HG03460 (cell line): Measurements from ENCODE around the gene JPH3.
A peak's percentile ranks its signal among the peaks of the same experiment; 100 is the strongest.

Source experiments
- ATAC-seq: cut with Tn5 transposase; IDR thresholded peaks from one replicate; pipeline ENCODE4 v1.9.1; 2021; ENCODE audit not compliant: unreplicated experiment

JPH3 gene

DNA sequence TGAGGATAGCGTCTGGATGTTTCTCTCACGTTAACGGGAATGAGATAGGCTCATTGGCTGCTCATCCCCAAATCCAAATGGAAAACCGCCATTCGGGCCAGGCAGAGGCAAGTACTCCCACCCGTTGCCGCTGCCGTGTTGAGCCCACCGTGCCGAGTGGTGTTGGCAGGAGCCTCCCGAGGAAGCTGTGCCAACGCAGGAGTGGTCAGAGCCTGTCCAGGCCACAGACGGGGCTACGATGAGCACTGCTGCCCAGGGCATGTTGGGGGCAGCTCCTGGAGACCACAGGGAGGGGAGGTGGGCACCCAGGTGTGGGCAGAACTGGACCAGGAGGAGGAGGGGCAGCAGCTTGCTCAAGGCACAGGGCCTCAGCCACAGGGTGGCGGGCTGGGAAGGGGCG lies 91.5 kb downstream of the JPH3 start:
- no peak for ATAC-seq

DNA sequence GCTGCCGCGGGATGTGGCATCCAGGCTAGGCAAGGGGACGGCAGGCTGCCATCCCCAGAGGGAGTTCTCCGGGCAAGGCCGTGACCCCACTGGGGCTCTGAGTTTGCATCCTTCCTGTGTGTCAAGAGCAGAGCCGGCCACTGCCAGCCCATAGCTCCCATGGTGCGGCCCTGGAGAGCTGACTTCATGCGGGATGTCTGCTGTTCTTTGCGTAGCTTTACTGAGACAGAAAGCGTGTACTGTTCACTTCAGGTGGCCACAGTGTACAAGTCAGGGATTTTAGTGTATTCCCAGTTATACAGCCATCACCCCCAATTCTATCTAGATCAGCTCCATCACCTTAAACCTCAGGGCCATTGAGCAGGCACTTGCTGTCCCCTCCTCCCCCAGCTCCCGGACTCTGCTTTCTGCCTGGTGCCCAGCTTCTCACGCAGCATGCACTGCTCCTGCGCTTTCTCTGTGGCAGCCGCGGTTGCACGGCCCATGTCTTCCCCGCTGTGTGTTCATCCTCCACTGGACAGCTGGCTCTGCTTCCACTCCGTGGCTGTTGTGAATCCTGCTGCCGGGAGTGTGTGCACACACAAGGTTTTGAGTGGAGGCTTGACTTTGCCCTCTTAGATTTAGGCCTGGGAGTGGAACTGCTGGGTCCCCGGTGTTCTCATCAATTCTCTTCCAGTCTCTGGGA lies 92.3 kb downstream of the JPH3 start:
- no peak for ATAC-seq

DNA sequence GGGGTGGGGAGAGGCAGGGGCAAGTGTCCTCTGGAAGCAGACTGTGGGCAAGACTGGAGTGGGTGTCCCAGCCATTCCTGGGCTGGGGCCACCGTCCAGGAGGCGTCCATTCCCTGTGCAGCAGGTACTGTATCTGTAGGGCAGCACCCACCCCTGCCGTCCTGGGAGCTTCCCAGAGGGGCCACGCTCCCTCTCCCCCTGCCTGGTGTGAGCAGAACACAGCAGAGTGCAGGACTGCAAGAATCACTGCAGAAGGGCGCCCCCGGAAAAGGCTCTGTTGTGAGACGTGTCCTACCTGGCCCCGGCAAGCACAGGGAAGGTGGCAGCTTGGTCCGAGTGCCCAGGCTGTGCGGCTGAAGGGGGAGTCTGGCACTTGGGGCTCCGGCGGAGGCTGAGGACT lies 93.2 kb downstream of the JPH3 start:
- no peak for ATAC-seq

DNA sequence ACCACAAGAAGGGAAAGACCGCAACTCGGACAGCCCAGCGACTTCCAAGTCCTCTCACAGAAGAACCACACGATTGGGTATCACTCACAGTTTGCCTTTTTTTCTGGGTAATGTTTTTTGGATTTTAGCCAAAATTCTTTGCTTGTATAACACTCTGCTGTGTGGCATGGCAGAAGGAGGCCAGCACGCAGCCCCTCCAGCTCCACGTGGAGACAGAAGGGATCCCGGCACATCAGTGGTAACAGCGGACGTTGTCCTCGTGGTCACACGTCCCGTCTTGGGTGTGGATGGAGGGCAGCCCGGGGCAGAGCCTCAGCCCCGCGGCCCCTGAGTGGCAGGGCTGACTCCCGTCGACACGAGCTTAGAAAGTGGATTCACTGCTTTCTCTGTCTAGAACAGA lies 94.4 kb downstream of the JPH3 start:
- ATAC-seq = no peak

DNA sequence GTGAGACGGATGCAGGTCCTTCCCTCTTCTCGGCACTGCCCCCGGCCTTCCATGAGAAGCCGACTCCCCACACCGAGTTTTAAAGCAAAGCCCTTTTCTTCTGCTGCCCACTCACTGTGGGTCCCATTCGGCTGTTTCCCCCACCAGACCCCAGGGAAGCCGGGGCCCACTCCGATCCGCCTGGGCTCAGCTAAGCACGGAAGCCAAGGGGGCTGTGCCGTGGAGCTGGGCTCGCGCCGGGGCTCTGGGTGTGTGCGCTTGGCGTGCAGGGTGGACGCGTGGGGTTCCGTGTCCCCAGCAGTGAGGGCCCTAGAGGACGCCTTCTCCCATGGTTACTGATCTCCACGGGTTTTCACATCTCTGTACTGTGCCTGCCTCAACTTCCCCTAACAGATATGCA lies 94.9 kb downstream of the JPH3 start:
- ATAC-seq = no peak

DNA sequence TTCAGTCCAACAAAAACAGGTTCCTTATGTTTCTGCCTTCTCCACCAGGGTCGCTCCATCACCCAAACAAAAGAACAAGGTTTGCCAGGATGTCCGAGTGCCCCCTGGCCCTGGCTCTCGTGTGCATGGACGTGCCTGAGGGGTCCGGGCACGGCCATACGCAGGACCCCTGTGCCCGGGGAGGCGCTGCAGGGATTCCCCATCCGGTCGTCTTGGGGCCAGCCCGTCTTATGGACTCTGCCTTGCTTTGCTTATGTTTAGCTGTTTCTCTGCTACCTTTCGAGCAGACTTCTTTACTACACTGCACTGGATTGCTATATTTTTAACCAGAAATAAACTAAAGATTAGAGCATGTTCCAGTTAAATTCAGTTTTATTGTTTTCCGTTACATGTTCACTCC lies 95.5 kb downstream of the JPH3 start:
- ATAC-seq = no peak

DNA sequence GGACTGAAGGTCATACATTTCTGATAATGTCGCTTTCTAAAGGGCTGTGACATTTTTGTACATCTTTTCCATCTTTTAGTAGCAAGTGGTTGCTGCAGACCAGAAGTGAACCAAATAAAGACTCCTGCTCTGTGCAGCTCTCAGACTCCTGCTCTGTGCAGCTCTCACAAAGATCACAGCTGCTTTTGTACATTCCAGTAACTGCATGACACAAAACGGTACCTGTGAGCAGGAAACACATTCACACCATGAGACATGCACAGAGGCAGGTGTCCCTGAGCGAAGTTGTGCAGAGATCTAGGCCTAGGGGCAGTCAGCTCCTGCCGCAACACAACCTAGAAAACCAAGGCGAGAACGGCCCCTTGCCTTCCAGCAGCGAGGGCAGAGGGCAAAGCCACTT lies 95.9 kb downstream of the JPH3 start:
- no peak for ATAC-seq

DNA sequence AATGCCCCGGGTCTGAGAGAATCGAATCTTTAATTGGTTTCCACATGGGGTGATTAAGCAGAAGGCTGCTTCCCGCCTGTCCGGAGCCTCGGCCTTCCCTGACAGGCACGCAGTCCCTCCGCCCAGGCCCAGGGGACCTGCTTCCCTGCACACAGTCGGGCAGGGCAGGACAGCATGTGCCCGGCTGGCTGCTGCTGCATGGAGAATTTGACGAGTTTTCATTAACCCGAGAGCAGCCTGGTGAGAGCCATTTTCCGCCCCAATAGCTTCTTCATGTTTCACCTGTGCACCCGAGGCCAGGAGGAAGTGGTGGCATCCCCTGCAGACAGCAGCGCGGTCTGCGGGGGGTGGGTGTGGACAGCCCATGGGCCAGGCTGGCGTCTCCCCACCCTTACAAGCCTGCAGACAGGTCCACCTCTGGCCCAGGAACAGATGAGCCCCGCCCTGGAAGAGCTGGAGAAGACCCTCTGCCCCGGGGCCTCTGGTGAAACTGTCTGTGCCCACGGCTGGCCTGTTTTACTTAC lies 96.4 kb downstream of the JPH3 start:
- peak; percentile 32 for ATAC-seq

DNA sequence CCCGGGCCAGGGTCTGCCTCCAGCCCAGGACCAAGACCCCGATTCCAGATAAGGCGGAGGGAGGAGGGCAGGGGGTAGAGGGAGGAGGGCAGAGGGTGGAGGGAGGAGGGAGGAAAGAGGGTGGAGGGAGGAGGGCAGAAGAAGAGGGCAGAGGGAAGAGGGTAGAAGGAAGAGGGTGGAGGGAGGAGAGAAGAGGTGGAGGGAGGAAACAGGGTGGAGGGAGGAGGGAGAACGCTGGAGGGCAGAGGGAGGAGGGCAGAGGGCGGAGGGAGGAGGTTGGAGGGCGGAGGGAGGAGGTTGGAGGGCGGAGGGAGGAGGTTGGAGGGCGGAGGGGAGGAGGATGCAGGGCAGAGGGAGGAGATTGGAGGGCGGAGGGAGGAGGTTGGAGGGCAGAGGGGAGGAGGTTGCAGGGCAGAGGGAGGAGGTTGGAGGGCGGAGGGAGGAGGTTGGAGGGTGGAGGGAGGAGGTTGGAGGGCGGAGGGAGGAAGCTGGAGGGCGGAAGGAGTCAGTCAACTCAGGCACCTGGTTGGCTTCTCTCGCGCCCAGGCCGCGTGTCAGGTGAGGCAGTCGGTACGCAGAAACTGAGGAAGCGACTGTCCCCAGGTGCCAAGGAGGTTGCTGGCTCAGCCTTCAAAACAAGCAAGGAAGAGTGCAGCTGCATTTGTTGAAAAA lies 98.2 kb downstream of the JPH3 start:
- ATAC-seq = no peak

DNA sequence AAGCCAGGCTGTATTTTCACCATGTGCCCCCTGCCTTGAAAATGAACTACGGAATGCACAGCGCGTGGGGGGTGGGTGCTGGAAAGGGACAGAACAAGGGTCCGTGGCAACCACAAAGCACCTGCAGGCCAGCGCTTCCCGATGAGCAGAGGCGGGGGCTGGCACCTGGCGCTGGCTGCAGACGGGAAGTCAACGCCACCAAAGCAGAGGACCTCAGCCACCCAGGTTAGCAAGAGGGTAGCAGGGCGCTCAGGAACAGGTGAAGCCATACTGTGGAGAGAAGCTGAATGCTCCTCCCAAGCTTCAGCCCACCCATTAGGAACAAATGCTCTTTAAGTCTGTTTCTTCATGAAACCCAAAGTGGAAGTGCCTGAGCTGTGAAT lies 98.8 kb downstream of the JPH3 start:
- no peak for ATAC-seq

DNA sequence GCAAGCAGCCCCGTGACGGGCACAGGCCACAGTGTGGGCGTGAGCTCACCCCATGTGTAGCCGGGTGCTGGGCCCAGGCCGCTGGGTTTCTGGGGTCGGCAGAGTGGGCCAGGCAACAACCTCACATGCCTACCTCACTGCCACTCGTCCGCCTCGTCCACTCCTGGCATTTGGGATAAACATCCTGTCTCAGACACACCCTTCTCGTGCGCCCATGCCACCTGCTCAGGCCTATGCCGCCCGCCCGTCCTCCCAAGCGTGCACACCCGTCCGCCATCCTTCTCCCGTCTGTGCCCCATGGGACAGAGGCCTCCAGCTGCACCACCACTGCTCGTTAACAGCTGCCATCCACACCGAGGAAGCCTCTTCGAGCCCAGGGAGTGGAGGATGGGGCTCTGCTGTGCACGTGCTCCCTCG lies 99.2 kb downstream of the JPH3 start:
- ATAC-seq = no peak

DNA sequence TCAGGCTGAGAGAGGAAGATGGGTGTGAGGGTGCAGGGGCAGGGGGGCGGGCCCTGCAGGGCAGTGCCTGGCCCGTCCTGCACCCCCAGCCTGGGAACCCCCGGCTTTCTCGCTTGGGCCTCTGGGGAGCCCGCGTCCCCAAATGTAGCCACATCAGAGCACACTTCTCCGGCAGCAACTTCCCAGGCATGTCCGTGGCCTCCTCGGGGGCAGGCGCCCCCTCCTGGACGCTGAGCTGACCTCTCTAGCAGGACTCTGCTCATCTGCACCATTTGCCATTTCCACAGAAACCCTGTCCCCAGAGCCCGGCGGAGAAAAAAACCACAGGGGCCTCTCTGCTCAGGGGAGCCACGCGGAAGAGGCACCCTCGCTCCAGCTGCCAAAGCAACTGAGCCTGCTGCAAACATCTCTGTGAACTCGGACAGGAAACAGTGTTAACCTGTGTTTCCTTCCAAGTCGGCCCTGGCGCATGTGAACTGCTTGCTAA lies 100.1 kb downstream of the JPH3 start:
- ATAC-seq = peak; percentile 54

DNA sequence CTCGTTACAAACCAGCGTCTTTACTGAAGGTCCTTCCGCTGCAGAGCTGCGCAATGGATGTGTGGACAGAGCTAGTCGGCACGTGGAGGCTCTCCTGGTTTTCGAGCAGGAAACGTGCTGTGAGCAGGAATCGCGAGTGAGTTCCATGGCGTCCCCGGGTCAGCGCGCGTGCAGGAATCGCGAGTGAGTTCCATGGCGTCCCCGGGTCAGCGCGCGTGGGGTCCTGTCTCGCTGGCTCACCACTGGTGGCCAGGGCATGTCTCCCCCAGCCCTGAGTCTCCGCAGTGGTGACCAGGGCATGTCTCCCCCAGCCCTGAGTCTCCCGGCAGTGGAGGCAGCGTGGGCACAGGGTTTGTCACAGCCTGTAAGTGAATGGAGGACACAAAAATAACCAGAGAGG lies 100.8 kb downstream of the JPH3 start:
- no peak for ATAC-seq

DNA sequence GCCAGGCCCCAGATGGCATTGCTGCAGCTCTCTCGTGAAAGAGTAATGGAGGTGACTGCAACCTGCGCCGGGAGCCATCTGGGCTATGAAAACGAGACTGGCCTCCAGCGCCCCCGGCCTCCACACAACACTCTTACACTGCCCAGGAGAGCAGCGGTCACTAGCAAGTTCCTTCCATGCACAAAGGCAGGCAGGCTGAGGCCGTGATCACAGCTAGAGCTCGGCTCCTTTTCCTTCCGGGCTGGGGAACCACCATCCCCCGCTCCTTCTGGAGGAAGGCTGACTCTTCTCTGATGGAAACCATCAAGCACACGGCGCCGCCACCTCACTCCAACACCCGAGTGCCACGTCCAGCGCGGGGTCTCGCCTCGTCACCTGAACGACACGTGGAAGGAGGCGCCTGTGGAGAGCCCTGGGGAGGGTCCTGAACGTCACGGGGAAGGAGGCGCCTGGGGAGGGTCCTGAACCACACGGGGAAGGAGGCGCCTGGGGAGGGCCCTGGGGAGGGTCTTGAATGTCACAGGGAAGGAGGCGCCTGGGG lies 101.6 kb downstream of the JPH3 start:
- ATAC-seq = no peak

DNA sequence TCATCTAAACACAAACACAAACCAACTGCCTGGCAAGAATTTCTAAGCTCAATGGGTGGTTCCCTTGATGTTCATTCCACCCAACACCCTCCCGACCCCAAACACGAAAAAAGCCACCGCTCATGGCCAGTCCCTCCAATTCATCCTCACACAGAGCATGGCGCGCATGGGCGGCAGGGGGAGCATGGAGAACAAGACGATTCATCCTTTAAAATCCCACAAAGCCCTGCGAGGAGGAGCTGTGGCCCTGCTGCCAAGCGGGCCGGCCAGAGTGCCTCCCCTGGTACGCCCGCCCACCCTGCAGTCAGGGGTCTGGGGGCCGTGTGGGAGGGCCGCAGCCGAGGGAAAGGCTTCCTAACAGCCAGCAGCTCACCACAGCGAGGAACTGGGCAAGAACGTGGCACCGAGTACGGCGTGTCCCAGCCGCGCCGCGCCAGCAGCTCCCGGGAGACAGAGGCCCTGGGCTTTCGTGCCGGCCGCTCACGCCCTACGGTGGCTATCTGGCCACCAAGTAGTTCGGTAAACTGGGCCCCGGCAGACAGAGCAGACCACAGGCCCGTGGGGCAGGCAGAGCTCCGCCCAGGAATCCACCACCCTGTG lies 102.5 kb downstream of the JPH3 start:
- no peak for ATAC-seq

DNA sequence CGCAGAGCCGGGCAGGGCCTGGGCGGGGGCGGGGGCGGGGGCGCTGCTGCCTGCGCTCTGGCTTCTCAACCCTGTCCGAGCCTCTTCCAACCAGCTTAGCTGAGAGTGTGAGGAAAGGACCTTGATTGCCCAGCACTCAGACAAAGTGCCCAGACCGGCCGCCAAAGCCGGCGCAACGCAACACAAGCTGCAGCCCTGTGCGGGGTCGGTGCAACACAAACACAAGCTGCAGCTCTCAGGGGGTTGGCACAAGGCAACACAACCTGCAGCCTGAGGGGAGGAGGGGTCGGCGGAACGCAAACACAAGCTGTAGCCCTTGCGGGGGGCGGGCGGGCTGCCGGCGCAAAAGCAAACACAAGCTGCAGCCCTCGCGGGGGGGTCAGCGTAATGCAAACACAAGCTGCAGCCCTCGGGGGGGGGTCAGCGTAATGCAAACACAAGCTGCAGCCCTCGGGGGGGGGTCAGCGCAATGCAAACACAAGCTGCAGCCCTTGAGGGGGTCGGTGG lies 103.5 kb downstream of the JPH3 start:
- no peak for ATAC-seq

DNA sequence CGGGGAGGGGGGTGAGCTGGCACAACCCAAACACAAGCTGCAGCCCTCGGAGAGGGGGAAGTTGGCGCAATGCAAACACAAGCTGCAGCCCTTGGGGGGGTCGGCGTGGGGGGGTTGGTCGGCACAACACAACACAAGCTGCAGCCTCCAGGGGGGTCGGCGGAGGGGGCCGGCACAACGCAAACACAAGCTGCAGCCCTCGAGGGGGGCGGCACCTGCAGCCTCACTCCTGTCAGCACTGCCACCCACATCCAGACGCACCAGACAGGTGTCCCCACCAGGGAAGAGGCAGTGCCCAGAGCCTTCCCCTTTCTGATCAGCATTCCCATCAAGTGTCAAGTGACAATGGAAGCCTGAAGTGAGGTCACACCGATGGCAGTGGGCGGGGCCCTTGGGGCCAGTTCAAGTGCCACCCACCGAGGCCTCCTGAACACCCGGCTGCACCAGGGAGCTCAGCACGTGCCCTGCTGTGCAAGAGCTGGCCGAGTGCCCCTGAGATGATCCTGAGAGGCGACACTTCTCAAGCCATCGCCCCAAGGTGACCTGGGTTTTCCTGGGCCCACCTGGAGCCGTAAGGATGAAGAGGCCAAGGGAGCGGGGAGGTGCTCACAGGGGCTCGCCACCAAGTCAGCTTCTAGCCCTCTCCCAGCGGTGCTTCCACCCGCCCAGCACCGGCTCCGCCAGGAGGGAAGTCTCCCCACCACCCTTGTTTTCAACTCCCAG lies 104.1 kb downstream of the JPH3 start:
- no peak for ATAC-seq

DNA sequence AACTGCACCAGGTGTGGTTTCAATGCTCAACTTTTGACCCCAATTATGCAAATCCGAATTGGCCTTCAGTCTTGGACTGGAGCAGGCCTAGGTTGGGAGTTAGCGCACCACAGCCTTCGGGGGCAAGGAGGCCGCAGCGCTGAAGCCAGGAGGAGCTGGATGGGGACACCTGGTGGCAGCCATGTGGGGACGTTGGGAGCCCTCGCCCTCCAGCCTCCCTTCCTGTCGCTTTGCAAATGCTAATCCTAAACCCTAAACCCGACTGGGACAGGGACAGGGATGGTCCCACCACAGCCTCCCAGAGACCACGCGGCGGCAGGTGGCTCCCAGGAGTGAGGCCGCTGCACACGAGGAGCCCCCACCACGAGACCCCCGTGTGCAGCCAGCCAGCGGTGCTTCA lies 104.8 kb downstream of the JPH3 start:
- no peak for ATAC-seq

DNA sequence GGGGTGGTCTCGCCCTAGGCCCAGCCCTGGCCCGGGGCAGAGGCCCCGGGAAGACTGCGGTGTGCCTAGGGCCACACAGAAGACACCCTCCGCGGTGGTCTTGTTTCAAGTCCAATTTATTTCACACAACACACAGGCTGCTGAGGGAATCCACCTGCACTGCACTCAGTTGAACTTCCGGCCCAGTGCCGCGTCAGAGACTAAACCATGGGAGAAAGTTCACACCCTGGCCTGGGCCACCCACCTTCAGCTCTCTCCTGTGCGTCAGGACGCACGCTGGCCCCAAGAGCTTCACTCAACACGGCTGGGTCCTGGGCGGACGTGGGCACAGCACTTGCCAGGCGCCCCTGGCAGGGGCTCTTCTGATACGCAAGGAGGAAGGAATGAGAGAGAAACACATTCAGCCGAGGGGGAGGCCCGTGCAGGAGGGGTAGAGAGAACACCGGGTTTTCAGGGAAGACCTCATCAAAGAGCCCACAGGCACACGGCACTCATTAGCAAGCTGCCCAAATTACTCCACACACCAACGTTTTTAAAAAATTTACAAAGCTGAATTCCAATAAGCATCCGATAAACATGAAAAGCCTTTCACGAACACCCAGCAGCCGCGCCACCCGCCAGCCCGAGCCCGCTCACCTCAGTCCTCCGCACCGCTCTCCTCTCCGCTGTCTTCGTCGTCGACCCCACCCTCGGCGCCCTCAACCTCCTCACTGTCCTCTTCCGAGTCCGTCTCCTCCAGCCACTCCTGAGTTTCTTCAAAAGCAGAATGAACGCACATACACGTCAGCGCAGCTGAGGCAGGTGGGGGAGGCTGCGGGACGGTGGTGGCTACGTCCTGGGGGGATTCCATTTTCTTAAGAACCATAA lies 105.6 kb downstream of the JPH3 start:
- ATAC-seq = no peak
